Embryonic facial prominence (tissue), 1 donor: Measurements from ENCODE around the gene TMEM231.
"Not testable (repeated sequence)": the region's sequence is repeated elsewhere in the genome, so short reads cannot be mapped to it uniquely, and the experiment has no call there.

Experiments
- DNase-seq: peaks from one replicate; pipeline ENCODE4 v3.0.0-alpha.2; 2016; ENCODE audit errors: extremely low spot score

Gene TMEM231

GRCh38 chr16:75566758-75567255 lies 10.8 kb upstream of the TMEM231 start:
- DNase-seq, result no peak

DNA sequence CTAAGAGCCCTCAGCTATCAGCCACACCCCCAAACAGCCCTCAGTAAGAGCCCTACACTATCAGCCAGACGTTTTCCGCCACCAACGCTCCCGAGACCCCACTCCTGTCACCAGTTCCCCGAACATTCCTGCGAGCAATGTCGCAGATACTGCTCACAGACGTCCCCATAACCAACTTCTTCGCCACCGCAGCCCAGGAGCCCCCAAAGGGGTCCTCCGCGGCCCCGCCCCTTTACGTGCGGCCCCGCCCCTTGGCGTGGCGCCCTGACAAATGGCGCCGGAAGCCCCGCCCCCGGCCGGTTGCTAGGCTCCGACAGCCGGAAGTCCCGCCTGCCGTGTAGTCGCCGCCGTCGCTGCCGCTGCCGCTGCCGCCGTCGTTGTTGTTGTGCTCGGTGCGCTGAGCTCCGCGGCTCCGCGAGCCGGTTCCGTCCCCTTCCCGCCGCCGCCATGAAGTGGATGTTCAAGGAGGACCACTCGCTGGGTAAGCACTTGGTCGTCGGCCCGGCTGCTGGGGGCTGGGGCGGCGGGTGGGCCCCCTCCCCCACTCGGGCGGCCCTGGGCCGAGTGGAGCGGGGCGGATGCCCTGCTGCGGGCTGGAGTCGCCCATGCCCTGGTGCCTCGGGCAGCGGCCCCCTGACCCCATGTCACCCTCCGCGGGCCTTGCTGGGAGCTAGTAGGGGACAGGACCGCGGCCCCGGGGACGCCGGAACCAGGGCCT lies 10.1 kb upstream of the TMEM231 start, which contains the start of gene GABARAPL2:
TSS of gene GABARAPL2 (plus strand) at position 340 of the 718 bp plus-strand sequence. CDS start at position 448, 108 bp downstream.
- peak; percentile 54 for DNase-seq

GRCh38 chr16:75565640-75566039 lies 9.6 kb upstream of the TMEM231 start:
- peak; percentile 24 for DNase-seq

DNA sequence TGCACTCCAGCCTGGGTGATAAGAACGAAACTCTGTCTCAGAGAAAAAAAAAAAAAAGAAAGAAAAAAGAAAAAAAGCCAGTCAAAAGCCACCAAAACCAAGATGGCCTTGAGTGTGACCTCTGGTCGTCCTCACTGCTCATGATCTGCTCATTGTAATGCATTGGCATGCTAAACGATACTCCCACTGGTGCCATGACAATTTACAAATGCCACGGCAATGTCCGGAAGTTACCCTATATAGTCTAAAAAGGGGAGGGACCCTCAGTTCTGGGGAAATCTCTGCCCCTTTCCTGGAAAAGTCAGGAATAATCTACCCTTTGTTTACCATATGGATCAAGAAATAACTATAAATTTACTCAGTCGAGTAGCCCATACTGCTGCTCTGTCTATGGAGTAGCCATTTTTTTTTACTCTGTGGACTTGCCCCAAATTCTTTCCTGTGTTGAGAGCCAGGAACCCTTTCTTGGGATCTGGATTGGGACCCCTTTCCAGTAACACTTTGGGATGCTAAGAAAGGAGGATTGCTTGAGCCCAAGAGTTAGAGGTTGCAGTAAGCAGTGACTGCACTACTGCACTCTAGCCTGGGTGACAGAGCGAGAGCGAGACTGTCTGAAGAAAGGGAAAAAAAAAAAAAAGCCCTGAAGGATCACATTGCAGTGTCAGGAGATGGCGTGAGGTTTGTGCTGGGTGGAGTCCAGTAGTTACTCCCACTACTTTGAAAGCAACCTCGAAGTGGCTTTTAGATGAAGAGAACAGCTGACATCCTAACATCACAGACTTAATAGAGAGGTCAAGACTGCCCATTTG lies 3.7 kb upstream of the TMEM231 start:
- no peak for DNase-seq

DNA sequence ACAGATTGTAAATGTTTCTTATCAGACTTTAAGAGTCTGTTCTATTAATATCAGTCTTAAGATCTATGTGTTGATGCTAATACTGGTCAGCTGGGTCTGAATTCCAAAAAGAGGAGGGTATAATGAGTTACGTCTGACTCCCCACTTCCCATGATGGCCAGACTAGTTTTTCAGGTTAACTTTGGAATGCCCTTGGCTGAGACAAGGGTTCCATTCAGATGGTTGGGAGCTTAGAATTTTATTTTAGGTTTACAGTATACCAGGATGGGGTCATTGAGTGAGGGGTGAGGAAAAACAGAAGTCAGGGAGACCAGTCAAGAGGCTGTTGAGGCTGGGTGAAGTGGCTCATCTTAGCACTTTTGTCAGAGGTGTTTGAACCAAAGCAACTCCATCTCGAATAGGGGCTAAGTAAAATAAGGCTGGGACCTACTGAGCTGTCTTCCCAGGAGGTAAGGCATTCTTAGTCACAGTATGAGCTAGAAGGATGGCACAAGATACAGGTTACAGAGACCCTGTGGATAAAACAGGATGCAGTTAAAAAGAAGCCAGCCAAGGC lies 2.9 kb upstream of the TMEM231 start:
- no peak for DNase-seq

GRCh38 chr16:75556431-75556950 lies 439 bp upstream of the TMEM231 start:
- no peak for DNase-seq

- peak; percentile 61 for DNase-seq
These were observed 792 bp downstream of the TMEM231 start for GRCh38 chr16:75555213-75555706.

- no peak for DNase-seq
These were observed 3.1 kb downstream of the TMEM231 start for GRCh38 chr16:75552951-75553350.

DNA sequence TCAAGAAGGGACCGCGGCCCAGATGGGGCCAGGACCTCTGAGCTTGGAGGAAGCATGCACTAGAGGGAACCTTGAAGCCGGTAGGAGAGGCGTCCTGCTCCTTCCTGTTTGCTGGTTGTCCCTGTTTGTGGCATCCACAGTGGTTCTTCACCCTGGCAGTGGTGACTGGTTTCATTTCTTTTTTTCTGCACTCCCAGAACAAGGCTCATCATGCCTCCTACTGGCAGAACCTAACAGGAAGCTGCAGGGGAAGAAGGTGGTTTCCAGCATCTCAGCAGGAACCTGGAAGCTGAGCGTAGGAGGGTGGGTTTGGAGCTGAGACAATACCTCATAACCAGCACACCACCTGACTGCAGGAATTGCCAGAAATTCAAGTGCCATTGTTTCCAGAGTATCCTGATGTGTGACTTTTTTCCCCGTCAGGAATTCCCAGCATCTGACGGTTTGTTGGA lies 5.8 kb downstream of the TMEM231 start:
- DNase-seq, result no peak

GRCh38 chr16:75548456-75548855 lies 7.6 kb downstream of the TMEM231 start:
- not testable (repeated sequence) for DNase-seq

DNA sequence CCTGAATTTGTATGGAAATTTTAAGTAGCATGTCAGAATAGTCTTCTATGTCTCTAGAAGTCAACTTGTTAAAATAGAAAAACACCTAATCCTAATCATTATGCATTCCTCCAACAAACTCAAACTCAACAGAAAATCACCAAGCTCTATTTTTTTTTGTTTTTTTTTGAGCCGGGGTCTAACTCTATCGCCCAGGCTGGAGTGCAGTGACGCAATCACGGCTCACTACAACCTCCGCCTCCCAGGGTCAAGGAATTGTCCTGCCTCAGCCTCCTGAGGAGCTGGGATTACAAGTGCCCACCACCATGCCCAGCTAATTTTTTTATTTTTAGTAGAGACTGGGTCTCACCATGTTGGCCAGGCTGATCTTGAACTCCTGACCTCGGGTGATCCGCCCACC lies 9.8 kb downstream of the TMEM231 start:
- DNase-seq, result no peak

DNA sequence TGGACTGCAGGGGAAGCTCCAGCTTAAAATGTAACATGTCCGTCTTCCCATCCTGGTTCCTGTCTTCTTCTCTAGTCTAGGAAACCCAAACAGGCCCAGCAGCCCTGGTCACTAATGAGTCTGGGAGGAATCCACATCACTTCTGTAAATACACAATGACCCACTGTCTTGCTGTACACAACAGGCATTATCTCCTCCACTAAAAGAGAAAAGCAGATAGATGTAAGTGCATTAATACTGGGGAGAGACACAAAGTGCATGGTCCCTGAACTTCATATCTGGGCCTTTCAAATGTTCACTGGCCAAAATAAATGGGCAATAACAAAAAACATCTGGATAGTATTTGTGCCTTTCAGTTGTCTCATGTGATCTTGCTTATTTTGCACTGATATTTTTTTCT lies 10.2 kb downstream of the TMEM231 start:
- DNase-seq, result not testable (repeated sequence)

DNA sequence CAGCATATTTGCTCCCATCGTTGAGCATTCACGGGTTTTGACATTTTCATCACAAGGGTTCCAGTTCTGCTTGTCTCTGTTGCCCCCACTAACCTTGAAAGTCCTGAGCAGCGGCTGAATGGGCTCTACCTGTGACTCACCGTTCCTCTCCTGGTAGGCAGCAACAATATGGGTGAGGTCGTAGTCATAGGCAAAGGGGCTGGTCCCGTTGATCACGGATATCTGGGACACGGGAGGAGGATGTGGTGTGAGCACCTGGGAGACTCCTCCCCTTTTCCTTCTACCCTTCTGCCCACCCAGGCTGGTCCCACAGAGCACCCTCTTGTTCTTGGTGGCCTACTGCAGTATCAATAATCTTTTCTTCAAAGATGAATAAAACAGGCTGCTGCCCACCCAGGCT lies 13.6 kb downstream of the TMEM231 start:
- not testable (repeated sequence) for DNase-seq

DNA sequence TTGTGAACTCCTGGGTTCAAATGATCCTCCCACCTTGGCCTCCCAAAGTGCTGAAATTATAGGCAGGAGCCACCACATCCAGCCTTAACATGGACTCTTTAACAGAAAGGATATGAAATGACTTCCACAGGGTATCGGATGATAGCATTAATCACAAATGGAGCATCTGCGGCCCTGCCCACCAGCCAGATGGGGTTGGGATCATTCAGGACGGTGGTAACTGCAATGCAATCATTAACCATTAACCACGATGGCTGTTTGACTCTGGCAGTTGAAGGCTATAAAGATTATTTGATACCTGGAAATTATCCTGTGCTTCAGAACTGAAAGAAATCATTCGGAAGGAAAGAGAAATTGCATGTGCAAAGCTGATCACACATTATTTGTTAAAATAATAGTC lies 14.8 kb downstream of the TMEM231 start:
- DNase-seq, result no peak

DNA sequence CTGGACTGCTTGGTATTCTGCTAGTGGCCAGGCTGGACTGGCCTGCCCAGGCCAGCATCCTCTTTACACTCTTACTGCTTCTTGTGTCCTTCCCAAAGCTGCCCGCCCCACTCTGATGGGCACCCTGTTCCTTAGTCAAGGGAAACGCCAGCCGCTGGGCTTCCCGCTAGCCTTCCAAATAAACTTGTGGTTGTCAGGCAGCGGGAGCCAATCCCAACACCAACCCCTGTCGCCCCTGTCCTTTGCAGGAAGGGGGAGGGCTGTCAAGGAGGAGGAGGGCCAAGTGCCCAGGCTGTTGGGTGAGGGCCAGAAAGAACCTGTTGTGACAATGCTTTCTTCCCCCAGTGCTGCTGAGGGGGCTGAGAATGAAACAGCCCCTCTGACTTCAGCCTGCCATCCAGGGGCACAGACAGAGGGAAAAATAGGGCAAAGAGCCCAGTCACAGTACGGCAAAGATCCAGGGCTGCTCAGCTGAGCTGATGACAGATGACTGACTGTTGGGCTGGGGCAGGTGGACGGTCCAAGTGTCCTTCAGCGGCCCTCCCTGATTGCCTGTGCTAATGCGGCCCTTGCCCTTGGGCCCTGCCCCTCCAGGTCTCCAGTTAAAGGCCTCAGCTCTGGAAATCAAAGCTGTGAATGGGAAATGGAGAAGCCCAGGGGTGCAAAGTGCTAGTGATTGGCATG lies 17.0 kb downstream of the TMEM231 start:
- DNase-seq, result not testable (repeated sequence)

- no peak for DNase-seq
These were observed 18.3 kb downstream of the TMEM231 start for GRCh38 chr16:75537776-75538175.

- DNase-seq, result no peak
These were observed 20.2 kb downstream of the TMEM231 start, which contains the start of gene CHST5 for GRCh38 chr16:75535901-75536300. CHST5 (minus strand) TSS chr16:75536108; CDS start chr16:75530384, 5,724 bp downstream.

GRCh38 chr16:75535211-75535843 lies 20.7 kb downstream of the TMEM231 start:
- DNase-seq, result no peak

- no peak for DNase-seq
These were observed 21.4 kb downstream of the TMEM231 start for GRCh38 chr16:75534560-75535205.

GRCh38 chr16:75532791-75533190 lies 23.3 kb downstream of the TMEM231 start:
- DNase-seq, result no peak
